GM12872 (cell line): ENCODE results near the gene ABCA7.

ENCODE experiments used
- CTCF ChIP-seq: IDR thresholded peaks from 3 replicates; pipeline ENCODE4 v1.5.1; 2011; ENCODE audit warnings: low read depth, mild to moderate bottlenecking, low read length, moderate library complexity; ENCODE audit not compliant: insufficient read depth

ABCA7 gene

DNA sequence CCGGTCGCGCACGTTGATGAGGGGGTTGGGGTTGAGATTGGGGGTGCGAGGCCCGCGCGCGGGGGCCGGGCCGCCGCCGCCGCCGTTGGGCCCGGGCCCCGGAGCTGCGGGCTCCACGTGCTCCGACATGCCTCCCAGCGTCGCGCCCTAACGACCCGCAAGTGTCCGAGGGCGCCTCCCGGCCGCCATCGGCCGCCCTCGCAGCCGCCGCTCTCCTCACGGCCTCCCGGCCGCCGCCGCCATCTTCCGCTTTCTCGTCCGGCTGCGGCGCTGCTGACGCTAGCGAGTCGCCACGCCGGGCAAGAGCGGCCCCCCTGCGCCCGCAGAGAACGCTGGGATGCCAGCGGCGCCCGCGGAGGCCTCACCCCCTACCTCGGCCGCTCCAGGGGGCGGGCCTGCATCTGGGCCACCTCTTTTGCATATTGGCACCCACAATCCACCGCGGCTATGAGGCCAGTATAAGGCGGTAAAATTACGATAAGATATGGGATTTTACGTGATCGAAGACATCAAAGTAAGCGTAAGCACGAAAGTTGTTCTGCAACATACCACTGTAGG, 19.0 kb upstream of the ABCA7 start, which contains the start of gene TMEM259:
Gene TMEM259 (minus strand): TSS at position 256 of the 558 bp plus-strand sequence. CDS start 127 bp downstream, at position 129.
- TF ChIP-seq CTCF, result no peak

DNA sequence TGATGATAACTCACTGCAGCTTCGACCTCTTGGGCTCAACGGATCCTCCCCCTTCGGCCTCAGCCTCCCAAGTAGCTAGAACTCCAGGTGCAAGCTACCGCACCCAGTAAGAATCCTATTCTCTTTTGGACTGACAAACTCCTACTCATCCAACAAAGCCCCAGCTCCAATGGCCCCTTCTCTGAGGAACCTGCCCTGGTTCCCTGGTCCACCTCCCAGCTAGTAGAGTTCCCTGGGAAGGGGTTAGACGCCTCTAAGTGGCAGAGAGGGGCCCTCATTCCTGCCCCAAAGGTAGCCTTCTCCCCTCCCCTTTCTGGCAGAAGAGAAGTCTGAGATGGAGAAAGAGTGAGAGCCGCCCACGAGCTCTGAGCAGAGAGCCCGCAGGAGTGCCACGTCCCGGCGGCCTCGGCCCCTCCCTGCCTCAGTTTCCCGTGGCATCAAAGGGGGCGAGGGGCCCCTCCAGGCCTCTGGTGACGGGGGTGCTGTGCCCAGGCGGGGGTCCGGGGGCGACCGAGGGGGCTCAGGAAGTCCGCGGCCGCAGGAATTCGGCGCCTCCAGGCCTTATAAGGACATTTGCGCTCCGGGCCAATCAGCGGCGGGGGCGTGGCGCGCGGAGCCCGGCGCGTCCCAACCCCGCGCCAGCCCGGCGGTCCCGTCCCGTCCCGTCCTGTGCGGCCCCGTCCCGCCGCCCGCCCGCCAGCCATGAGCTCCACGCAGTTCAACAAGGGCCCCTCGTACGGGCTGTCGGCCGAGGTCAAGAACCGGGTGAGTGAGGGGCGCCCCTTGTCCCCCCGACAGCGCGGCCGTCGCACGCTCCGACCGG, 13.7 kb upstream of the ABCA7 start, which contains the start of gene CNN2:
Gene CNN2 (plus strand): TSS at position 649 of the 823 bp plus-strand sequence. CDS start 54 bp downstream, at position 703.
- TF ChIP-seq CTCF, result no peak

- no peak for TF ChIP-seq CTCF
Observed at GRCh38 chr19:1026783-1027649, 12.9 kb upstream of the ABCA7 start.

DNA sequence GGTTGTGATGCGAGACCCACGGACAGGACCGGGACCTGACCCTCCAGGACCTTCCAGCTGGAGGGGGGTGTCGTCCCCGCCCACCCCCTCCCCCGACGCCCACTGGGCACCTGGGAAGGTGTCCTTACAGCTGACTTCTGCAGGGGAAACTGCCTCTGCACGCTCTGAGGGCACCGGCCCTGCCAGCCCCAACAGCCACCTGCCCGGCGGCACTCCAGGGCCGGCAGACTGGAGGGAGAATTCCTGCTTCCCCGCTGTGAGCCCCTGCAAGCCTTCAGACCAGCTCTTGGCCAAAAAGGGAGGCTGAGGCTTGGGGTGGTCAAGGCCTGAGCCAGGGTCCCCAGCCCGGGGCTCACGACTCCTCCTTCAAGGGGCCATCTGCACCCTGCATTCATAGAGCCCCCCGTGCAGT, 12.3 kb upstream of the ABCA7 start:
- no peak for TF ChIP-seq CTCF

GRCh38 chr19:1028062-1028926, 11.6 kb upstream of the ABCA7 start:
- no peak for TF ChIP-seq CTCF

- no peak for TF ChIP-seq CTCF
Observed at GRCh38 chr19:1032264-1032867, 7.5 kb upstream of the ABCA7 start.
